SK-N-SH (cell line): ENCODE results near the gene ABCA7. TPM values are rescaled to one million over a fixed set of nuclear protein-coding genes. Genes with fewer than 3 reads are reported as not detected.

Source experiments
- CTCF ChIA-PET: fragments of 300-600, 350-600 bp; formaldehyde crosslinking; extraction: SDS; loops from one replicate; lab custom pipeline; 2021; lab: Yijun Ruan, JAX
- POLR2A ChIA-PET: fragments of 350-600 bp; sonication (Branson Sonifier 250); formaldehyde crosslinking; extraction: SDS; loops from one replicate; lab custom pipeline; 2020; ENCODE audit warnings: antibody characterized with exemption, inconsistent platforms; lab: Yijun Ruan, JAX
- DNase-seq: peaks from one replicate; pipeline ENCODE4 v3.0.0; 2012
- H2AFZ ChIP-seq: fragments of 200-600 bp; sonication (generic); 2 replicates; pipeline ENCODE4 v1.8.1; 2016; ENCODE audit warnings: antibody characterized with exemption, mild to moderate bottlenecking, low read depth
- H3F3A ChIP-seq: fragments of 200-600 bp; sonication (generic); replicated peaks from 2 replicates; pipeline ENCODE3; 2016; ENCODE audit warnings: antibody characterized with exemption, mild to moderate bottlenecking; ENCODE audit not compliant: insufficient read depth
- H3K27ac ChIP-seq, 2 experiments: fragments of 200-500 bp in 1 of 2; fragments of 200-600 bp in 1 of 2; sonication (Bioruptor generic) in 1 of 2; sonication (generic), shearing (Covaris generic) in 1 of 2; 2 replicates each; pipeline versions ENCODE4 v1.5.1 to v1.6.1; 2014 to 2016; ENCODE audit warnings: low read depth in 2 of 2, inconsistent platforms in 1 of 2, low read length in 1 of 2, mild to moderate bottlenecking in 1 of 2, mixed read lengths in 1 of 2
- H3K27me3 ChIP-seq: fragments of 200-600 bp; sonication (generic), shearing (Covaris generic); 2 replicates; pipeline ENCODE4 v1.6.1; 2016; ENCODE audit warnings: mixed run types; ENCODE audit not compliant: insufficient read depth
- H3K36me3 ChIP-seq, 2 experiments: fragments of 200-500 bp in 1 of 2; fragments of 200-600 bp in 1 of 2; sonication (Bioruptor generic) in 1 of 2; sonication (generic) in 1 of 2; replicated peaks in 1 of 2; 2 replicates each; pipeline versions ENCODE3 to v1.5.1; 2014 to 2016; ENCODE audit warnings: low read length in 1 of 2, mild to moderate bottlenecking in 1 of 2; ENCODE audit not compliant: insufficient read depth in 2 of 2, control insufficient read depth in 1 of 2
- H3K4me1 ChIP-seq, 2 experiments: fragments of 200-500 bp in 1 of 2; fragments of 200-600 bp in 1 of 2; sonication (Bioruptor generic) in 1 of 2; sonication (generic), shearing (Covaris generic) in 1 of 2; 2 replicates each; pipeline versions ENCODE4 v1.5.1 to v1.6.1; 2014 to 2016; ENCODE audit warnings: low read depth in 1 of 2, low read length in 1 of 2, mixed run types in 1 of 2; ENCODE audit not compliant: insufficient read depth in 2 of 2, control insufficient read depth in 1 of 2
- H3K4me2 ChIP-seq: fragments of 200-600 bp; sonication (generic), shearing (Covaris generic); 2 replicates; pipeline ENCODE4 v1.6.1; 2017; ENCODE audit warnings: mixed run types
- H3K4me3 ChIP-seq, 2 experiments: fragments of 200-500 bp in 1 of 2; fragments of 200-600 bp in 1 of 2; sonication (Bioruptor generic) in 1 of 2; sonication (generic), shearing (Covaris generic) in 1 of 2; 2 replicates each; pipeline versions ENCODE4 v1.5.1 to v1.8.1; 2014 to 2016; ENCODE audit warnings: low read depth in 2 of 2, inconsistent platforms in 1 of 2, low read length in 1 of 2, mild to moderate bottlenecking in 1 of 2, mixed read lengths in 1 of 2, moderate library complexity in 1 of 2
- H3K79me2 ChIP-seq: fragments of 200-600 bp; sonication (generic); 2 replicates; pipeline ENCODE4 v1.8.1; 2017; ENCODE audit warnings: mild to moderate bottlenecking; ENCODE audit not compliant: insufficient read depth
- H3K9ac ChIP-seq: fragments of 200-600 bp; sonication (generic); 2 replicates; pipeline ENCODE4 v1.6.1; 2017; ENCODE audit warnings: mixed run types
- H3K9me2 ChIP-seq: fragments of 200-600 bp; sonication (generic); 2 replicates; pipeline ENCODE4 v1.6.1; 2017; ENCODE audit warnings: mixed run types
- H3K9me3 ChIP-seq: fragments of 200-600 bp; sonication (generic); 2 replicates; pipeline ENCODE4 v1.6.1; 2017; ENCODE audit warnings: mixed run types, mild to moderate bottlenecking, moderate library complexity
- H4K20me1 ChIP-seq: fragments of 200-600 bp; sonication (generic); 2 replicates; pipeline ENCODE4 v1.6.1; 2017; ENCODE audit warnings: mild to moderate bottlenecking, mixed run types; ENCODE audit not compliant: insufficient read depth
- CHD2 ChIP-seq: fragments of 150-350 bp; IDR thresholded peaks from 2 replicates; pipeline ENCODE4 v1.6.1; 2018; ENCODE audit warnings: low read length; ENCODE audit not compliant: partially characterized antibody
- CTCF ChIP-seq: fragments of 200-600 bp; sonication (generic); IDR thresholded peaks from 2 replicates; pipeline ENCODE4 v1.6.1; 2017; ENCODE audit warnings: antibody characterized with exemption, mild to moderate bottlenecking, moderate library complexity
- ELF1 ChIP-seq: IDR thresholded peaks from 2 replicates; pipeline ENCODE4 v1.4.0; 2012
- EP300 ChIP-seq, 2 experiments: IDR thresholded peaks; 2 replicates each; pipeline versions ENCODE4 v1.4.0 to v1.6.1; 2012; ENCODE audit warnings: borderline replicate concordance in 1 of 2, low read depth in 1 of 2, low read length in 1 of 2
- EZH2phosphoT487 ChIP-seq: fragments of 200-600 bp; sonication (generic); IDR thresholded peaks from 2 replicates; pipeline ENCODE4 v1.6.1; 2017; ENCODE audit warnings: low read depth, mixed run types, mild to moderate bottlenecking, antibody characterized with exemption, moderate library complexity, borderline replicate concordance
- FOSL2 ChIP-seq: IDR thresholded peaks from 2 replicates; pipeline ENCODE4 v1.4.0; 2012; ENCODE audit warnings: low read depth, mild to moderate bottlenecking, moderate library complexity, borderline replicate concordance
- GABPA ChIP-seq: IDR thresholded peaks from 2 replicates; pipeline ENCODE4 v1.4.0; 2012; ENCODE audit warnings: low read depth, mild to moderate bottlenecking
- GATA2 ChIP-seq: sonication (generic); formaldehyde crosslinking; IDR thresholded peaks from 2 replicates; pipeline ENCODE4 v1.5.0; 2020; ENCODE audit warnings: mild to moderate bottlenecking, missing genetic modification reagents
- JUND ChIP-seq: IDR thresholded peaks from 2 replicates; pipeline ENCODE4 v1.4.0; 2012
- MEF2A ChIP-seq: IDR thresholded peaks from 2 replicates; pipeline ENCODE4 v1.4.0; 2012; ENCODE audit warnings: low read depth, borderline replicate concordance
- RXRA ChIP-seq: IDR thresholded peaks from 2 replicates; pipeline ENCODE4 v1.4.0; 2012; ENCODE audit warnings: low read depth, mild to moderate bottlenecking, borderline replicate concordance
- SIN3A ChIP-seq: IDR thresholded peaks from 2 replicates; pipeline ENCODE4 v1.6.1; 2012; ENCODE audit warnings: low read depth, mild to moderate bottlenecking, low read length, moderate library complexity, borderline replicate concordance
- TAF1 ChIP-seq: IDR thresholded peaks from 2 replicates; pipeline ENCODE4 v1.6.1; 2012; ENCODE audit warnings: low read depth, mild to moderate bottlenecking, low read length, moderate library complexity, borderline replicate concordance
- TEAD4 ChIP-seq: IDR thresholded peaks from 2 replicates; pipeline ENCODE4 v1.4.0; 2012; ENCODE audit warnings: mild to moderate bottlenecking, borderline replicate concordance; ENCODE audit not compliant: insufficient read depth
- USF1 ChIP-seq: IDR thresholded peaks from 2 replicates; pipeline ENCODE4 v1.4.0; 2012; ENCODE audit warnings: low read depth, borderline replicate concordance
- WGBS: methylation state at CpG from one replicate; pipeline ENCODE4 v1.1.6; 2017; ENCODE audit warnings: low lambda C conversion rate; 5-methylcytosine and 5-hydroxymethylcytosine counted together
- polyA plus RNA-seq, 3 experiments: library from polyadenylated mRNA; depleted of rRNA; stranded (reverse); fragments of >200 nt; gene quantifications; 2 replicates each; pipeline ENCODE4 v1.2.3, GENCODE V29; 2012
- TF ChIP-seq, protein P1 (sequence below): IDR thresholded peaks from 2 replicates; pipeline ENCODE4; 2012
- TF ChIP-seq, protein P2 (sequence below): IDR thresholded peaks from 2 replicates; pipeline ENCODE4 v1.6.1; 2012; ENCODE audit warnings: mild to moderate bottlenecking, low read depth, low read length, moderate library complexity

Gene ABCA7
- polyA plus RNA-seq, 1 of the 3 experiments (the other 2 are of a cell fraction): 7.8 TPM

GRCh38 chr19:1111641-1112267 is 71.8 kb downstream of the ABCA7 start:
- ChIA-PET POLR2A (no interaction called here), CTCF (interaction anchor here (1.0 to 3.8 kb wide), 16 partner anchors 9 to 188 kb away, joined by 4 to 63 read pairs (median 10); partner anchors contain the start of genes GPX4, POLR2E and SBNO2)
- TF ChIP-seq, protein P1, sequence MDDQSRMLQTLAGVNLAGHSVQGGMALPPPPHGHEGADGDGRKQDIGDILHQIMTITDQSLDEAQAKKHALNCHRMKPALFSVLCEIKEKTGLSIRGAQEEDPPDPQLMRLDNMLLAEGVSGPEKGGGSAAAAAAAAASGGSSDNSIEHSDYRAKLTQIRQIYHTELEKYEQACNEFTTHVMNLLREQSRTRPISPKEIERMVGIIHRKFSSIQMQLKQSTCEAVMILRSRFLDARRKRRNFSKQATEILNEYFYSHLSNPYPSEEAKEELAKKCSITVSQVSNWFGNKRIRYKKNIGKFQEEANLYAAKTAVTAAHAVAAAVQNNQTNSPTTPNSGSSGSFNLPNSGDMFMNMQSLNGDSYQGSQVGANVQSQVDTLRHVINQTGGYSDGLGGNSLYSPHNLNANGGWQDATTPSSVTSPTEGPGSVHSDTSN: no peak
- TF ChIP-seq, protein P2, sequence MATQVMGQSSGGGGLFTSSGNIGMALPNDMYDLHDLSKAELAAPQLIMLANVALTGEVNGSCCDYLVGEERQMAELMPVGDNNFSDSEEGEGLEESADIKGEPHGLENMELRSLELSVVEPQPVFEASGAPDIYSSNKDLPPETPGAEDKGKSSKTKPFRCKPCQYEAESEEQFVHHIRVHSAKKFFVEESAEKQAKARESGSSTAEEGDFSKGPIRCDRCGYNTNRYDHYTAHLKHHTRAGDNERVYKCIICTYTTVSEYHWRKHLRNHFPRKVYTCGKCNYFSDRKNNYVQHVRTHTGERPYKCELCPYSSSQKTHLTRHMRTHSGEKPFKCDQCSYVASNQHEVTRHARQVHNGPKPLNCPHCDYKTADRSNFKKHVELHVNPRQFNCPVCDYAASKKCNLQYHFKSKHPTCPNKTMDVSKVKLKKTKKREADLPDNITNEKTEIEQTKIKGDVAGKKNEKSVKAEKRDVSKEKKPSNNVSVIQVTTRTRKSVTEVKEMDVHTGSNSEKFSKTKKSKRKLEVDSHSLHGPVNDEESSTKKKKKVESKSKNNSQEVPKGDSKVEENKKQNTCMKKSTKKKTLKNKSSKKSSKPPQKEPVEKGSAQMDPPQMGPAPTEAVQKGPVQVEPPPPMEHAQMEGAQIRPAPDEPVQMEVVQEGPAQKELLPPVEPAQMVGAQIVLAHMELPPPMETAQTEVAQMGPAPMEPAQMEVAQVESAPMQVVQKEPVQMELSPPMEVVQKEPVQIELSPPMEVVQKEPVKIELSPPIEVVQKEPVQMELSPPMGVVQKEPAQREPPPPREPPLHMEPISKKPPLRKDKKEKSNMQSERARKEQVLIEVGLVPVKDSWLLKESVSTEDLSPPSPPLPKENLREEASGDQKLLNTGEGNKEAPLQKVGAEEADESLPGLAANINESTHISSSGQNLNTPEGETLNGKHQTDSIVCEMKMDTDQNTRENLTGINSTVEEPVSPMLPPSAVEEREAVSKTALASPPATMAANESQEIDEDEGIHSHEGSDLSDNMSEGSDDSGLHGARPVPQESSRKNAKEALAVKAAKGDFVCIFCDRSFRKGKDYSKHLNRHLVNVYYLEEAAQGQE: no peak
- TF ChIP-seq CTCF (no peak), SIN3A (no peak), CHD2 (no peak), EZH2phosphoT487 (no peak), MEF2A (no peak), FOSL2 (no peak), TAF1 (no peak), JUND (no peak), ELF1 (no peak), GATA2 (no peak), EP300 (IDR thresholded peaks at IDR 0.05; ENCODE audit: borderline replicate concordance in 1 of 2, low read depth in 1 of 2, low read length in 1 of 2) (no peak), GABPA (no peak), TEAD4 (no peak), USF1 (no peak), RXRA (no peak)
- DNase-seq: no peak
- Histone ChIP-seq H3K4me3 (no peak overlapping the region), H3K4me2 (no peak overlapping the region), H3K9me3 (no peaks in the 10 kb centered on the region), H3K9ac (no peak overlapping the region), H3K9me2 (no peaks in the 10 kb centered on the region), H3K4me1 (peaks cover 5 to 7% of the 10 kb centered on the region in 2 experiments; a peak in 2 of 4 replicates), H3K79me2 (no peaks in the 10 kb centered on the region), H3K36me3 (peaks cover 0 to 32% of the 10 kb centered on the region in 2 experiments), H3K27me3 (no peaks in the 10 kb centered on the region), H4K20me1 (peaks cover 7% of the 10 kb centered on the region; the same call in 1 of the 2 replicates), H3K27ac (no peak overlapping the region), H3F3A (peaks cover 14% of the 10 kb centered on the region), H2AFZ (no peak overlapping the region)
- WGBS: 93% methylated on average over 16 of the region's 18 CpGs
